ENCODE results near the gene ZDHHC11B. TPM values are rescaled to one million over a fixed set of nuclear protein-coding genes. Genes with fewer than 3 reads are reported as not detected.
A peak's percentile ranks its signal among the peaks of the same experiment; 100 is the strongest.

ZDHHC11B gene
- total and polyA plus RNA-seq, 2 of the 13 experiments (the other 11 are each of a cell fraction or from before 2014, with no cell fraction given), result 0.11 to 0.12 TPM

DNA sequence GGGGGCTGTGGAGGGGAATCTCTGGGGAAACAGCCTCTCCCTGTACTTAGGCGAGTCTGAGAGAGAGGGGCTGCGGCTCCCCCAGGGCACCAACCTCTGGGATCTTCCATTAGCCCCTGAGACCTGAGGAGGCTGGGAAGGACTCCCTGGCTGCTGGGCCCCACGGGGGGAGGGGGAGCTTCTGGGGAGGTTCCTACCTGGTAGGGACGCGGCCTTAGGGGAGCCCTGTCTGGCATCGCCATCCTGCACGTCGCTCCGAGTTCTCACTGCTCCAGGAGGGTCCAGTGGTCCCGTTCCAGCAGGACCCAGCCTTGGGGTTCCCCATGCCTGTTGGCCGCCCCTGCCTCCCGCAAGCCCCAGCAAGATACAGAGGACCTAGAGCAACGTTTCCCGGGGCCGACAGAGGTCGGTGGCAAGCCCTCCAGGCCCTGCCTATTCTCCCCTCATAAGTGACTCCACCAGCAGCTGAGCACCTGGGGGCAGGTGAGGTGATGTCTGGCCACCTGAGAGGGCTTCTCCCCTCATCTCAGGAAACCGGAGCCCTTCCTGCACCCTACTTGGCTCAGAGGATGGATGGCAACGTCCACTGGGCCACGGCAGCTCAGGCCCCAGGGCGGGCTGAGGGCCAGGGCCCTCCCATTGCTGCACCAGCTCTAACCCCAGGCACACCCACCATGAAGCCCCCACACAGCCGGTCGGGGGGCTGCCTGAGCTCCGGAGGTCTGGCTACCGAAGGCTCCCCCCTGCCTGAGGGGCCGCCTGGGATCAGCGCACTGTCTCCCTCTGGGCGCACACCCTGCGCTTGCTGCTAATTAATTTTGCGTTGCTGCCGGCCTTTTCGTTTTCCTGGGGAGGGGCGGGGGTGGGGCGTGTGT is 113.9 kb downstream of the ZDHHC11B start (continued):
- TF ChIP-seq, protein P1, sequence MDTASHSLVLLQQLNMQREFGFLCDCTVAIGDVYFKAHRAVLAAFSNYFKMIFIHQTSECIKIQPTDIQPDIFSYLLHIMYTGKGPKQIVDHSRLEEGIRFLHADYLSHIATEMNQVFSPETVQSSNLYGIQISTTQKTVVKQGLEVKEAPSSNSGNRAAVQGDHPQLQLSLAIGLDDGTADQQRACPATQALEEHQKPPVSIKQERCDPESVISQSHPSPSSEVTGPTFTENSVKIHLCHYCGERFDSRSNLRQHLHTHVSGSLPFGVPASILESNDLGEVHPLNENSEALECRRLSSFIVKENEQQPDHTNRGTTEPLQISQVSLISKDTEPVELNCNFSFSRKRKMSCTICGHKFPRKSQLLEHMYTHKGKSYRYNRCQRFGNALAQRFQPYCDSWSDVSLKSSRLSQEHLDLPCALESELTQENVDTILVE (CRISPR knock-in tag; IDR thresholded peaks at IDR 0.05), result no peak

DNA sequence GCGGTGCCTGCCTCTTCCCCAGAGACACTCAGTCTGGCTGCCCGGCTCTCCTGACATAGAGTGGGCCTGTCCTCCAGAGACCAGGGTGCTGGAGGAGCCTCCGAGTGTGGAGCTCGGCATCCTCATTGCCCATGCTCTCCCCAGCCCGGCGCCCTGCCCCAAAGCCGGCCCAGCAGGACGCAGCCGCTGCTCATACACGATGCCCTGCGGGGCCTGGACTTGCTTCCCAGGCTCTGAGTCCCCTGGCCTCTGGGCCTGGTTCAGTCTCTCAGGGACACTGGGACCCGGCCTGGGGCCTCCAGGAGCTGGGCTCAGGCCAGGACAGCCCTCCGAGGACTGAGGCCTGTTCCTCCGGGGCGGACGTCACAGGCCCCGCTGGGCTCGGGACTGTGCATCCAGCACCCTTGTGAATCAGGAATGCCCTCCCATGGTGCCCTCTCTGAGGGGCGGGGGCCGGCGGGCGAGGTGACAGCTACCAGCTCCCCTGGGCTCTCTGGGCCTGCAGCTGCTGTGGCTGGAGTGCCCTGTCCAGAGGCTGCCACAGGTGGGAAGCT is 114.6 kb downstream of the ZDHHC11B start:
- intact Hi-C loops (cut with micrococcal nuclease; ENCODE audit: unreplicated experiment) (loop anchor here (10.0 kb wide), 1 partner anchor 225 kb away; the partner anchor contains the start of genes BRD9 and TRIP13), in situ Hi-C loops (cut with HindIII; ENCODE audit: extremely low pct_ligation_motif_present, low pct_unique_long_range_greater_than_20kb) (loop anchor here (10.0 kb wide), 1 partner anchor 225 kb away; the partner anchor contains the start of genes BRD9 and TRIP13)
- DNase-seq (ENCODE audit: low spot score) (no peak), ATAC-seq (no peak), FAIRE-seq (no peak)
- CTCF ChIA-PET (ENCODE audit: low intra/inter-chr PET ratio, low total read pairs), result no interaction called here
- H4K20me1 ChIP-seq (ENCODE audit: insufficient read depth, low read length), result no peaks in the 10 kb centered on the region; the same call in 1 of the 2 replicates
- H3K4me1 ChIP-seq (ENCODE audit: insufficient read depth, low read length), result peaks cover 45% of the 10 kb centered on the region
- no CpG with 5 or more reads among the region's 22 CpGs for WGBS (ENCODE audit: low lambda C conversion rate)
- no peak overlapping the region for H3K27ac ChIP-seq (ENCODE audit: extremely low read length, insufficient read depth, low read length)
- H3K27me3 ChIP-seq (ENCODE audit: control insufficient read depth in 1 of 2, insufficient read depth in 2 of 2, low read length in 2 of 2), result peaks cover 2 to 10% of the 10 kb centered on the region in 2 experiments; a peak in 3 of 5 replicates
- no peak overlapping the region for H2AFZ ChIP-seq (ENCODE audit: low read length)
- H3K36me3 ChIP-seq (replicated peaks in 1 of 2; ENCODE audit: control insufficient read depth in 1 of 2, insufficient read depth in 2 of 2, low read length in 2 of 2), result peaks cover 2 to 14% of the 10 kb centered on the region in 2 experiments; a peak in 3 of 5 replicates
- no peaks in the 10 kb centered on the region for H3K9me3 ChIP-seq (ENCODE audit: low read length)
- no peaks in the 10 kb centered on the region for H3K79me2 ChIP-seq (ENCODE audit: insufficient read depth, low read length)
- no peak overlapping the region for H3K4me2 ChIP-seq (ENCODE audit: low read depth, low read length)
- no peak overlapping the region for H3K4me3 ChIP-seq (replicated peaks in 1 of 3; ENCODE audit: insufficient read depth in 1 of 3, low read depth in 2 of 3, low read length in 3 of 3)
- no TSS peak for BruUV-seq (replicated peaks)
- TF ChIP-seq AGO2 (optimal IDR thresholded peaks at IDR 0.05; ENCODE audit: low read depth, low read length) (peak; percentile 53), SIX4 (CRISPR knock-in tag; IDR thresholded peaks at IDR 0.05) (no peak), HES4 (CRISPR knock-in tag; IDR thresholded peaks at IDR 0.05; ENCODE audit: borderline replicate concordance) (0 out of 2 replicates have a peak, but pooled peaks have one; percentile 28)
- H3K9ac ChIP-seq (ENCODE audit: insufficient read depth, low read depth, low read length), result no peak overlapping the region
- POLR2A ChIA-PET, result no interaction called here
